IPS-18c (cell line): ENCODE data around the gene PRF1.

Source experiments
- H3K4me3 ChIP-seq: 2 replicates; pipeline ENCODE4 v1.7.0; 2013; ENCODE audit warnings: low read depth, mild to moderate bottlenecking, low read length, moderate library complexity; ENCODE audit not compliant: insufficient read depth
- H3K9me3 ChIP-seq: one replicate; pipeline ENCODE4 v1.6.1; 2013; ENCODE audit warnings: mild to moderate bottlenecking, low read length, moderate library complexity; ENCODE audit not compliant: control insufficient read depth, insufficient read depth

Gene PRF1

DNA sequence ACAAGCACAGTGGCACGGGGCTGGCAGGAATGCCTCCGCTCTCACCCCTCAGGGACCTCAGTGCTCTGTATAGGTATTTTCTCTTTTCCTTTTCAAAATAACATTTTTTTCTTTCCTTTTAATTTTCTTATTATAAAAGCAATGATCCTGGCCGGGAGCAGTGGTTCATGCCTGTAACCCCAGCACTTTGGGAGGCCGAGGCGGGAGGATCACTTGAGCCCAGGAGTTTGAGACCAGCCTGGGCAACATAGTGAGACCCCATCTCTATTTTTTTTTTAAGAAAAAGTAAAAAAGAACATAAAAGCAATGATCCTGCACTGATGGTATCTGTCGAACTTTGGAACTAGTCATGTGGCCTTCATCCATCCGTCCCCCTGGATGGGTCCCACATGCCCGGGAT lies 3.2 kb downstream of the PRF1 start:
- Histone ChIP-seq H3K4me3 (no peak overlapping the region), H3K9me3 (peaks cover 2% of the 10 kb centered on the region)

DNA sequence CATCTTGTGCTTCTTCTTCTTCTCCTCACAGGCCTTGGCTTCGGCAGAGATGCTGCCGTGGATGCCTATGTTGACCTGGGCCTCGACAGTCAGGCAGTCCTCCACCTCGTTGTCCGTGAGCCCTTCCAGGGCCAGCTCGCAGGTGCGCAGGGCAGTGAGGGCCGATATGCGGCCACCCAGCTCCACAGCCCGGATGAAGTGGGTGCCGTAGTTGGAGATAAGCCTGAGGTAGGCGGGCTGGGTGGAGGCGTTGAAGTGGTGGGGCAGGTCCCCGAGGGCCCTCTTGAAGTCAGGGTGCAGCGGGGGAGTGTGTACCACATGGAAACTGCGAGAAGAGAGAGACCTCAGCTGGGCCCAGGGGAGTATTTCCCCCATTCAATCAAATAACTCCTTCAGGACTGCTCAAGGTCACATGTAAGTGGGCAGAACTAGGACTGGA lies 3.7 kb downstream of the PRF1 start:
- Histone ChIP-seq H3K4me3 (no peak overlapping the region), H3K9me3 (peaks cover 2% of the 10 kb centered on the region)

DNA sequence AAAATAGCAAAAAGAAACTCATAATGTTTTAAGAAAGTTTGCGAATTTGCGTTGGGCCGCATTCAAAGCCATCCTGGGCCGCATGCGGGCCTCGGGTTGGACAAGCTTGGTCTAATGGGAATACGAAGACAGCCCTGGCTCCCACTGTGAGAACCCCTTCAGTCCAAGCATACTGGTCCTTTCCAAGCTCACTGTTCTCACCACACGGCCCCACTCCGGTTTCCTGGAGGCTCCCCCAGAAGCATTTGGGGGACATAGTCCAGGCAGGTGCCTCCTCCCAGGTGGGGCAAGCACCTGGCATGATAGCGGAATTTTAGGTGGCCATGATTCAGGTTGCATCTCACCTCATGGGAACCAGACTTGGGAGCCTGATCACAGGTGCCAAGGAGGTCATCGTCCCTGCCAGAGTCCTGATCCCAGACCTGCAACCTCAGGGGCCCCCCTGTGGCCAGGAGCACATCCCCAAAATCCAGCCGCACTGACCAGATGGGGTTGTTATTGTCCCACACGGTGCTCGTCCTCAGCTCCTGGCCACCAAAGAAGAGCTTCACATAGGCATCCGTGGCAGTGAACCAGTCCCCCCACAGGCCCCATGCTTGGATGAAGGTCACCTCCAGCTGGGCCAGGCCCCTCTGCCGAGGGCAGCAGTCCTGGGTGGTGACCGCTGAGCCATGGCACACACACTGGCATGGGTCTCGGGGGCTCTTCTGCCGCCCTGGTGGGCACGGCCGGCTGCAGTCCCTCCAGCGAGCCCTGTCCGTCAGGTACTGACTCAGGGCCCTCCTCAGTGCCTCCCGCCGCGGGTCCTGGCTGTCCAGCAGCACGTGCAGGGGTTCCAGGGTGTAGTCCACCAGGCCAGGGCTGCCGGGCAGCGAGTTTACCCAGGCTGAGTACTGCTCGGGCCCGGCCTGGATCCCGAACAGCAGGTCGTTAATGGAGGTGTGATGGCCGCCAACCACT lies 4.4 kb downstream of the PRF1 start:
- Histone ChIP-seq H3K9me3 (peaks cover 2% of the 10 kb centered on the region), H3K4me3 (no peak overlapping the region)

DNA sequence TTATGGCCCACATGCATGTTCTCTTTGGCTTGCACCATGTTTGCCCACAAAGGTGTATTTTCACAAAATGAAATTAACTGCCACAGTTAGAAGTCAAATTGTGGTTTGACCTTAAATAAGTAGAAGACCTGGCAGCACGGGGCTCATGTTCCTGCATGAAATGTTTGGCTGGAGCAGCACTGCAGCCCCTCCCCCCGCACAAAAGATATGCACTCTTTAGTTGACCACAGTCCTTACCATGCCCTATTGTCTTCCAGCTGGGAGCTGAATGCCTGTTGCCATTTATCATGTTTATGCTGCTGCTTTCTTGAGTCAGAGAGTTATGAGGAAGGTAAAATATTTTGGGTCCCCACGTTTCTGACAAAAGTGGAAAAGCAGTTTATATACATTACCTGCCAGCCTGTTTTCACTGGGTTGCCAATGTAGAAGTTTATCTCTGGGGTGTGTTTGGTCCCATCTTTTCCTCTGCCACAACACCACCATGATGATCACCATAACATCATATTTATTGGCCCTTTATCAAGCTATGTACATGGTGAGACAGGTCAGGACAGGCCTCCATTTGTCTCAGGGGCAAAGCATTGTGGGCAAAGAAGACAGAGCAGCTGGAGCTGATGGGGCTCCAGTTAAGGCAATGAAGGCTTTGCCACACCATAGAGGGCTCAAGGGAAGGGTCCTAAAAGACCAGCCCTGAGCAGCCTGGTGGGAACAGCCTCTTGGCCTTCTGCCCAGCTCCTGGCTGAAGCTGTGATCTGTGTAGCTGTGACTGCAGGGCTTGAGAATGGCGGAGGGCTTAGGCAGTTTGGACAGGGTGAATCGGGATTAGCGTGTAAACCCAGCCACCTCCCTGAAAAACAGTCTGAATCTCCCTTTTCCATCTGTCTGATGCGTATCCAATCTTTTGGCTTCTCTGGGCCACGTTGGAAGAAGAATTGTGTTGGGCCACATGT lies 5.4 kb downstream of the PRF1 start:
- Histone ChIP-seq H3K9me3 (peaks cover 2% of the 10 kb centered on the region), H3K4me3 (no peak overlapping the region)

DNA sequence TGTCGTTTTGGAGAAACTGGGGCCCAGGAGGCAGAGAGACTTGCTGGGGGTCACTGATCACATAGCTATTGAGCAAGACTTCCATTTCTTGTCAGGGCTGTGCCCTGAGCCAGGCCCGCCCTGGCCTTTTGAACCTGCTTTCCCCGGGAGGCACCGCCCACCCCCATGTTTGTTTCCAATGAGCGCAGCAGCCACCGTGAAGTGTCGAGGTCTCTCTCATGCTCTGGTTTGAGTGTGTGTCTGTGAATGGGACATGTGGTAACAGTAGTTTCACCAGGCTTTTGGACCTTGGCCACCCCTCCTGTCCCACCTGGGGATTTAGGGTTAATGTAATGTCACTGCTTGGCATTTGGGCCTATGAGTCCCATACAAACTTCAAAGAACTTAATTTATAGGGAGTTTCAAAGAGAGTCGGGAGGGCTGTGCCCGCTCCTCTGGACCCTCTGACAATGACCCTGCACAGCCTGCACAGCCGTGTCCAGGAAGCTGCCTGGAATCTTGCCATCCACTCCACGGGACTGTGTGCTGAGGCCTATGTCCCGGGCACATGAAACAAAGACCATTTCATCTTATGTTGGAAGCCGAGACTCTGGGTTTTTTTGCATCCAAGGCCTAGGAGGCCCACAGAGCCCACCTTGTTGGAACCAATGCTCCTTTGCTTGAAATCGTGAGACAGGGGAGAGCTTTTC lies 6.3 kb downstream of the PRF1 start:
- Histone ChIP-seq H3K4me3 (no peak overlapping the region), H3K9me3 (peaks cover 2% of the 10 kb centered on the region)

DNA sequence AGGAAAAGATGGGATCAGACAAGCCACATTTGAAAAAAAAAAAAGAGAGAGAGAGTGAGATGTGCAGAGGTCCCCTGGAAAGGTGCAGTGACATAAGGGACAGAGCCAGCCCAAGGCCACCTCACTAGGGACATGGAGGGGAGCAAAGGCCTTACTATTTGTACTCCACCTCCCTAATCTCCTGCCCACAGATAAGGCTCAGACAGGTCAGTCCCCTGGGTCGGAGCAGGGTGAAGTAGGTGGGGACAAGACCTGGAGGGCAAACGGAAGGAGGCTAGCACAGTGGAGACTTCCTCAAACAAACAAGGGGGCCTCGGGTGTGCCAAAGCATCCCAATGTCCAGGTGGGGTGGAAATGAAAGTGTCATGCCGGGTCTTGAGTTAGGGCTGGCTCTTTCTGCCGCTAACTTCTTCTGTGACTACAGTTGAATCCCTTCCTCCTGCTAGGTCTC lies 7.0 kb downstream of the PRF1 start:
- H3K4me3 ChIP-seq: no peak overlapping the region

DNA sequence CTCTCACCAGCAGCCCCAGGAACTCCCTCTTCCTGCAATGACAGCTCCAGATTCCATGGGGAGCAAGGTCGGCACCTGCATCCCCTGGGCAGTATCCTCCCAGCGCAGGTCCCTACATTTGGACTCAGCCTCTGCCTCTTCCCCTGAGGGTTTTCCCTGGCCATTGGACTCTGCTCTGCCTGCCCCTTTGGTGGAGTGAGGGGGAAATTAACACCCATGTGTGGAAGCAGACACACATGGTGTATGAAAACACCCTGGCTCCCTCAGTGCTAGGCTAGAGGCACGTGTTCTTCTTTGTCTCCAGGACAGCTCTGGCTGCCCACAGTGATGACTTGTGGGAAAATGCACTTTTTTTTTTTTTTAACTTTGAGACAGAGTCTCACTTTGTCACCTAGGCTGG lies 8.4 kb downstream of the PRF1 start:
- Histone ChIP-seq H3K4me3 (no peak overlapping the region), H3K9me3 (peaks cover 1% of the 10 kb centered on the region)

More for the DNA sequence above, 7.0 kb downstream of the PRF1 start:
- H3K9me3 ChIP-seq: peaks cover 2% of the 10 kb centered on the region

DNA sequence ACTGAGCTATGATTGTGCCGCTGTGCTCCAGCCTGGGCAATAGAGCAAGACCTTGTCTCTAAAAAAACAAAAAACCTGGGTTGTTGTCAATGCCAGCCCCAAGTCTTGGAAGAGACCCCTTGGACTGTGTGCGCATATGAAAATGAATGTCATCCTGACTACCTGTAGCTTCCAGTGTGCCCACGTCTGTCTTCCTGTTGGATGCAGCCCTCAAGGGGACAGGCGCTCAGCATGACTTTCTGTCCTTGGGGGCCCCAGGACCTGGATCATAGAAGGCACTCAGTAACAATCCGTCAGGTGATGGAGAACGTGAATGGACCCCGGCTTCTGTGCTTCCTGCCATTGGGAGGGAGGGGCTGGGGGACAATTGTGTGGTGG lies 9.0 kb downstream of the PRF1 start:
- no peak overlapping the region for H3K4me3 ChIP-seq

DNA sequence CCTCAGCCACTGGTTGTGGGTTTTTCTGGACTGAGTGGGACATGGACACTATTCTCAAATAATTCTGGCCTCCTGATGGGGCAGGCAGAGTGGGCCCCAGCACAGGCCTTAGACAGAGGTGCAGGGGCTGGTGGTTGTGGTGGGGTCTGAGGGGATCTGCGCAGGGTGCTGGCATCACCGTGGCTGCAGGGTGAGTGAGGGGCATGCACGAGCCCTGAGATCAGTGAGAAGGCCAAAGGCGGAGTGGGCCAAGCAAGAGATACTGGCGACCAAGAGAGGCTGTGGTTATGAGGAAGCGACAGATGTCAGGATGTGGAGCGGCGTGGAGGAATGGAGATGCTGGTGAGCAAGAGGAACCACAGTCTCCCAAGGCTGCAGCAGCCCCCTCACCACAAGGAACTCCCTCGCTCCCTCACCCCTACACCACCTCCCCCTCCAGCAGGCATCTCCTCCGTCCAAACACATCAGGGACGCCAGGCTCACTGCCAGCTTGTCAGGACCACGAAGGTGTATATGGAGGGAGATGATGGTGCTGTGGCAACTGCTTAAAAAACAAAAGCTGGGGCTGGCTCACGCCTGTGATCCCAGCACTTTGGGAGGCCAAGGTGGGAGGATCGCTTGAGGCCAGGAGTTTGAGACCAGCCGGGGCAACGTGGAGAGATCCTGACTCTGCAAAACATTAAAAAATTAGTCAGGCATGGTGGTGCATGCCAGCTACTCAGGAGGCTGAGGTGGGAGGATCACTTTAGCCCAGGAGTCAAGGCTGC lies 9.6 kb downstream of the PRF1 start:
- H3K4me3 ChIP-seq: no peak overlapping the region
- H3K9me3 ChIP-seq: no peaks in the 10 kb centered on the region

More for the DNA sequence above, 9.0 kb downstream of the PRF1 start:
- no peaks in the 10 kb centered on the region for H3K9me3 ChIP-seq

DNA sequence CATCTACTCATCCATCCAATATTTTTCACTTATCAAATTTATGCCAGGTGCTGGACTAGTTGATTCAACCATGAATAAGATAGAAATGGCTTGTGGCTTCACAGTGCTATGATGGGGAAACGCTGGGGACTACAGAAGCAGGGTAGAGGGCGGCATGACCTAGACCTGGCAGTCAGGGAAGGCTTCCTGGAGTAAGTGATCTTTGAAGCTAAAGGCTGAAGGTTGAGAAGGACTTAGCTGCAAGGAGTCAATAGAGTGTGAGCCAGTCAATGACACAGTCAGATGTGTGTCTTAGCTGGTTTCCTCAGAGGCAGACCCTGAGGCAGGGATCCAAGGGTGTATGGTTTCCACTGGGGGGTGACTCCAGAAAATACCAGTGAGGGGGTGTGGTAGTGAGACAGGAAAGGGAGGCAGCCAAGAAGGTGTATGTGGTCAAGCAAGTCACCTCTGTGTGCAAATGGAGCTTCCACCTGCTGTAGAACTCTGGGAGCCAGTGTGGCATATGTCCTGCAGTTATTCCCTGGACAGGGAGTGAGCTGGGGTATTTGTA lies 10.3 kb downstream of the PRF1 start:
- Histone ChIP-seq H3K9me3 (no peaks in the 10 kb centered on the region), H3K4me3 (no peak overlapping the region)

DNA sequence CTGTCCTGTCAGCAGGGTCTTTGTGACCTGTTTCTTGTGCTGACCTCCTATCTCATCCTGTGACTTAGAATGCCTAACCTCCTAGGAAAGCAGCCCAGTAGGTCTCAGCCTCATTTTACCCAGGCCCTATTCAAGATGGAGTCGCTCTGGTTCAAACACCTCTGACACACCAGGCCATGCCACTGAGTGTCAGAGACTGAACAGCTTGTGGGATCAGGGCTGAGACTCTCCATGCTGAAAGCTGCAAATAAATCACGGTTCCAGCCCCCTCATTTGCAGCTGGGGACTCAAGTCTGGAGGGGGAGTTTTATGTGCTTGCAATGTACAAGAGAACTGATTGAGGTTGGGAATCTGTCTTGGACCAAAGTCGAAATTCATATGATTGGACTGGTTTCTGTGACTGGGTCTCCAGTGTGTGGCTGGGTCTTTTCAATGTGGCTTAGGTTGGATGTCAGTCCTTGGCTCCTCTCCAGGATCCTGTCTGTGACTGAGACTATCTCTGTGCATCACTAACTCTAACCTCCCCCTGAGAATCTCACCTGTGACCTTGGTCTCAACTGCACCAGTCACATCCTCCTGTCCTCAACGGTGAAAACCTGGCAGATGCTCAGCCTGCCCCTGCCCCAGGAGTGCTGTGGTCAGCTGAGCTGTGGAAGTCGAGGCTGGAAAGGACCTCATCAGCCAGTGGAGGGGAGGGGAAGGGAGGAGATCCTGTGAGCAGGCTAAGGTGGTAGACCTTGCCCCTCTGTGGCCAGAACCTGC lies 11.7 kb downstream of the PRF1 start:
- Histone ChIP-seq H3K9me3 (no peaks in the 10 kb centered on the region), H3K4me3 (no peak overlapping the region)

DNA sequence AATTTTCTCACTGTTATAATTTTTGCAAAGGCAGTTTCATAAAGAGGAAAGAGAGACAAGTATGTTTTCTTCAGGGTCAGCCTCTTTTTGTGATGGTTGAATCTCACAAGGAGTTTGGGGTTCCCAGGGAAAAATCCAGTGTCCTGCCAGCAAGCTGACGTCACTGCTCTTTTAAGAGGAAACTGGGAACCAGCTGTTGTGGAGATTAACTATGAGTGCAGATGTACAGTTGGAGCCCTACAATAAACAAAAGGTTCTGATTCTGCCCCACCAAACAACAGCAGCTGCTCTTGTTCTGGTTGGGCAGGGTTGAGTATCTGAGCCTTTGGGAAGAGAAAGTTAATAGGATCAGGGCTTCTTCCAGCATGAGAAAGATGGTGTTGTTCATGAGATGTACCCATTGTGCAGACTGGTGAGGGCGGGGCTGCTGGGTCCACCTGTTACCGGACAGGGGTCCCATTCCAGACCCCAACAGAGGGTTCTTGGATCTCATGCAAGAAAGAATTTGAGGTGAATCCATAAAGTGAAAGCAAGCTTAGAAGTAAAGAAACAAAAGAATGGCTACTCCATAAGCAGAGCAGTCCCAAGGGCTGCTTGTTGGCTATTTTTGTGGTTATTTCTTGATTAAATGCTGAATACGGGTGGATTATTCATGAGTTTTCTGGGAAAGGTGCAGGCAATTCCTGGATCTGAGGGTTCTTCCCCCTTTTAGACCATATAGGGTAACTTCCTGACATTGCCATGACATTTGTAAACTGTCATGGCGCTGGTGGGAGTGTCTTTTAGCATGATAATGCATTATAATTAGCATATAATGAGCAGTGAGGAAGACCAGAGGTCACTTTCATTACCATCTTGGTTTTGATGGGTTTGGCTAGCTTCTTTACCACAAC lies 12.5 kb downstream of the PRF1 start:
- Histone ChIP-seq H3K4me3 (no peak overlapping the region), H3K9me3 (no peaks in the 10 kb centered on the region)

DNA sequence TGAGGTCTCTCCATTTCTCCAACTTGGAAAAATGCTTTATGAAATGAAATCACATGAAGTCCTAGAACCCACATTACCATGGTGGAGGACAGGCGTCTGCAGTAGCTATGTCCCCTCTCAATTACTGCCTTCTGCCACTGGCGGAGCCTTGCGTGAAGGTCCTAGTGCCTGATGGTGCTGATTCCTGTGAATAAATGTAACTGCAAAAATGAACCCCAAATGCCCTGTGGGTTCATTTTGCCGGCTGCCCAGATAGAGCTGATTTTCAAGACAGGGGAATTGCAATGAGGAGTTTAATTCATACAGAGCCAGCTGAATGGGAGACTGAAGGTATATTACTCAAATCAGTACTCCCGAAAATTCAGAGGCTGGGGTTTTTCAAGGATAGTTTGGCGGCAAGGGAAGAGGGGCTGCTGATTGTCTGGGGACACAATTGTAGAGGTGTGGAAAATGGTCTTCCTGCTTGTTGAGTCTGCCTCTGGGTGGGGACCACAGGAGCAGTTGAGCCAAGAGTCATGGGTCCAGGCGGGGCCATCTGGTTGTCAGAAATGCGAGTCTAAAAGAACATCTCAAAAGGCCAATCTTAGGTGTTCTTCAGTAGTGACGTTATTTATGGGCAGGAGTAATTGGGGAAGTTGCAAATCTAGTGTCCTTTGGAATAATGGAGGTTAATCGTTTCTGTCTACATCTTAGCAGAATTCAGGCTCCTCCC lies 13.5 kb downstream of the PRF1 start:
- Histone ChIP-seq H3K4me3 (no peak overlapping the region), H3K9me3 (no peaks in the 10 kb centered on the region)

DNA sequence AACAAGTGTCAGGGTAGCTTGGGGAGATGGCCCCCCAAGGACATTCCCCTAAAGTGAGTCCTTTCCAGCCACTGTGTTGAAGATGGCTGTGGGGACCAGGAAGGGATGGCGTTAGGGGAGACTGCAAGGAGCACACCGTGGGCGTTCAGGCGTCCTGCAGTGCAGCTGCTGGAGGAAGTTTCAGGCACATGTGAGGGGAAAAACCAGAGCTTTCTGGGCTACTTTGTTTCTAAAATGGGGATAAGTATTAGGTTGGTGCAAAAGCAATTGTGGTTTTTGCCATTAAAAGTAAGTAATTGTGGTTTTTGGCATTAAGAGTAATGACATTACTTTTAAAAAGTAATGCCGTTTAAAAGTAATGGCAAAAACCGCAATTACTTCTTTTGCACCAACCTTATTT lies 14.3 kb downstream of the PRF1 start:
- H3K9me3 ChIP-seq: no peaks in the 10 kb centered on the region
- no peak overlapping the region for H3K4me3 ChIP-seq
